SH-SY5Y (cell line): ENCODE results near the gene NFKBIZ.

ENCODE experiments used
- GATA2 ChIP-seq: IDR thresholded peaks from 2 replicates; pipeline ENCODE4 v1.6.1; 2011; ENCODE audit warnings: mild to moderate bottlenecking, low read depth, low read length
- GATA3 ChIP-seq: IDR thresholded peaks from 2 replicates; pipeline ENCODE4 v1.6.1; 2011; ENCODE audit warnings: low read depth, mild to moderate bottlenecking, low read length, moderate library complexity

The NFKBIZ gene

GRCh38 chr3:101848754-101849713, at the start of gene NFKBIZ:
Gene NFKBIZ, plus strand, starts transcription at chr3:101849514. Its CDS starts 115 bp downstream, at chr3:101849629.
- no peak for TF ChIP-seq GATA3
- no peak for TF ChIP-seq GATA2

DNA sequence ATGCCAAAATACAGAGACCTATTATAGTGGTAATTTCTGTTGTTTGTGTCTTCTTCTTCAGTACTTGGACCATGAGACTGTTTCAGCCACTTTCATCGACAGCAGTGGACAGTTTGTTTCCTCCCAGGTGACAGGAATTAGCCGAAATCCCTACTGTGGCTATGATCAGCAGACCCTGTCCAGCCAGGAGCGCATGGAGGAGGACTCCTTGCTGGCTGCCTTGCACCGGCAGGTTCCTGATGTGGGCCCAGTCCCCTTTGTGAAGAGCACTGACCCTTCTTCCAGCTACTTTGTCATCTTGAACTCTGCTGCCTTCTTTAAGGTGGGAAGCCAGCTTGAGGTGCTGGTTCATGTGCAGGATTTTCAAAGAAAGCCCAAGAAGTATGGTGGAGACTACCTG, 48.1 kb upstream of the NFKBIZ start:
- TF ChIP-seq GATA2: no peak
- TF ChIP-seq GATA3: no peak

- TF ChIP-seq GATA2 (no peak), GATA3 (no peak)
These were observed 47.1 kb upstream of the NFKBIZ start for GRCh38 chr3:101802179-101802578.

- TF ChIP-seq GATA2 (no peak), GATA3 (no peak)
These were observed 46.0 kb upstream of the NFKBIZ start for GRCh38 chr3:101803173-101803782.

- TF ChIP-seq GATA2 (no peak), GATA3 (no peak)
These were observed 45.4 kb upstream of the NFKBIZ start for GRCh38 chr3:101803939-101804338.

GRCh38 chr3:101806491-101806890, 42.8 kb upstream of the NFKBIZ start:
- no peak for TF ChIP-seq GATA2
- TF ChIP-seq GATA3: no peak

- TF ChIP-seq GATA3: no peak
- TF ChIP-seq GATA2: no peak
These were observed 41.4 kb upstream of the NFKBIZ start for GRCh38 chr3:101807888-101808287.

DNA sequence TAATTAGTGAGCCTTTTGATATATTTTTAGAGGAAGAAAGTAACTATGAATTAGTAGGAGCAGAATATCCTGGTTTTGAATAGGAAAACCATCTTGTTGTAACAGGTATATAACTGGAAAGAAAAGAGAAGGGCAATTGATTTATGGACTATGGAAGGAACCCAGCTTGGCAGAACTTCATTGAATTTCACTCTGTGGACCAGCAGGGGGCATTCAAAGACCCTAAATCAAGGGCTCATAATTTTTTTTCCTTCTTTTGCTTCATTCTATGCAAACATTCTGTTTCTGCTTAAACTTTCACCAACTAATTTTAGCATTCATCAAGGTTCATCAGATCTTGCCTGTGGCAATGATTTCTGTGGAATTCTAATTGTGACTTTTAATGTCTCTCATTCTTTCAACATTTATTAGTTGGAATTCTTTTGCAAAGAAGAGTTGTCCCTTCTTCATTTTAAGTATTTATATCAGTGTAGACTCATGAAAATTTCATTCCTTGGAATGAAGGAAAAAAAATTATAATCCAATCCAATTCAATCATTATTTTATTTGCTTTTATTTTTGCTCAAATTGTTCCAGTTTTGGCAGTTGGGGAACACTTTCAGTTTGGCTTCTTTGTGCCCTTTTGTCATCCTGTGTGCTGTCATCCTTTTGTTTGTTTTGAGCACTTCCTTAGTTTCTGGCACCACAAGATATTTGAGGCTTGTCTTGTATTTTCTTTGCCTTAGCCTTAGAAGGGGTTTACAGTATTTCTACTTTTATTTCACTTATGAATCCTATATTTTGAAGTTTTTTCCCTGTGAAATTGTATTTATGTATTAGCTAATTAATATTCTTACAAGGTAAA, 39.9 kb upstream of the NFKBIZ start:
- no peak for TF ChIP-seq GATA3
- TF ChIP-seq GATA2: no peak

- TF ChIP-seq GATA3 (no peak), GATA2 (no peak)
These were observed 39.3 kb upstream of the NFKBIZ start for GRCh38 chr3:101810022-101810418.

- TF ChIP-seq GATA2 (no peak), GATA3 (no peak)
These were observed 37.4 kb upstream of the NFKBIZ start for GRCh38 chr3:101811875-101812274.

GRCh38 chr3:101812895-101813294, 36.4 kb upstream of the NFKBIZ start:
- TF ChIP-seq GATA3 (no peak), GATA2 (no peak)

GRCh38 chr3:101813817-101814440, 35.4 kb upstream of the NFKBIZ start:
- TF ChIP-seq GATA3: no peak
- no peak for TF ChIP-seq GATA2

GRCh38 chr3:101814835-101815234, 34.5 kb upstream of the NFKBIZ start:
- TF ChIP-seq GATA2 (no peak), GATA3 (no peak)
